LoVo (cell line): ENCODE results near the gene C6orf62.
"Not testable (repeated sequence)": the region's sequence is repeated elsewhere in the genome, so short reads cannot be mapped to it uniquely, and the experiment has no call there.

Experiments
- DNase-seq: peaks from one replicate; pipeline ENCODE4 v3.0.0-alpha.2; 2016; ENCODE audit warnings: low spot score

Gene C6orf62

GRCh38 chr6:24666641-24667377 is 52.1 kb downstream of the C6orf62 start, which contains the start of the genes ACOT13 and TDP2:
Gene ACOT13, plus strand, starts transcription at chr6:24667077. Its CDS starts 187 bp downstream, at chr6:24667264.
Gene TDP2, minus strand, starts transcription at chr6:24666899. Its CDS starts 37 bp downstream, at chr6:24666862.
- DNase-seq = peak; percentile 96

GRCh38 chr6:24666097-24666640 is 52.8 kb downstream of the C6orf62 start:
- DNase-seq = no peak

- no peak for DNase-seq
Measured at GRCh38 chr6:24664046-24664987, 54.6 kb downstream of the C6orf62 start.

GRCh38 chr6:24663189-24663588 is 55.8 kb downstream of the C6orf62 start:
- DNase-seq = no peak

- no peak for DNase-seq
Measured at GRCh38 chr6:24662236-24662635, 56.7 kb downstream of the C6orf62 start.

GRCh38 chr6:24661759-24662158 is 57.2 kb downstream of the C6orf62 start:
- not testable (repeated sequence) for DNase-seq

- DNase-seq = no peak
Measured at GRCh38 chr6:24660105-24660504, 58.8 kb downstream of the C6orf62 start.

- DNase-seq = no peak
Measured at GRCh38 chr6:24659561-24659960, 59.4 kb downstream of the C6orf62 start.

- DNase-seq = no peak
Measured at GRCh38 chr6:24658573-24659560, 60.1 kb downstream of the C6orf62 start.

- DNase-seq = no peak
Measured at GRCh38 chr6:24655215-24655614, 63.7 kb downstream of the C6orf62 start.
